Esophagus squamous epithelium (tissue), 5 donors: Measurements from ENCODE around the gene IGFBP3. TPM values are rescaled to one million over a fixed set of nuclear protein-coding genes. Genes with fewer than 3 reads are reported as not detected.

Experiments used
- DNase-seq: peaks from one replicate; lab custom pipeline; 2025; lab: John Stamatoyannopoulos, UW
- H3K27ac ChIP-seq, 4 donors: fragments of 200-600 bp; sonication (generic); one replicate each; pipeline ENCODE4 v1.5.1; 2016 to 2019; ENCODE audit warnings: mild to moderate bottlenecking in 1 of 4
- H3K27me3 ChIP-seq, 4 donors: fragments of 200-600 bp; sonication (generic); 1 replicate in 3 of 4; 2 replicates in 1 of 4; pipeline versions ENCODE4 v1.5.1 to v1.6.0; 2017 to 2021; ENCODE audit warnings: antibody characterized with exemption in 1 of 4
- H3K36me3 ChIP-seq, 3 donors: fragments of 200-600 bp; sonication (generic); one replicate each; pipeline ENCODE4 v1.5.1; 2016 to 2019
- H3K4me1 ChIP-seq, 3 donors: fragments of 200-600 bp; sonication (generic); one replicate each; pipeline ENCODE4 v1.5.1; 2017 to 2019
- H3K4me3 ChIP-seq, 4 donors: fragments of 200-600 bp; sonication (generic); 1 replicate in 3 of 4; 2 replicates in 1 of 4; pipeline ENCODE4 v1.5.1; 2016 to 2019; ENCODE audit warnings: mild to moderate bottlenecking in 2 of 4, moderate library complexity in 1 of 4
- H3K9me3 ChIP-seq, 3 donors: fragments of 200-600 bp; sonication (generic); one replicate each; pipeline ENCODE4 v1.5.1; 2016 to 2019
- CTCF ChIP-seq, 6 experiments: fragments of 450-650 bp in 4 of 6; fragments of 200-600 bp in 2 of 6; sonication (generic) in 2 of 6; IDR thresholded peaks; one replicate each; pipeline ENCODE4 v1.5.1; 2016 to 2019; ENCODE audit warnings: antibody characterized with exemption in 6 of 6, mild to moderate bottlenecking in 4 of 6, moderate library complexity in 4 of 6
- POLR2A ChIP-seq, 4 donors: fragments of 450-650 bp; IDR thresholded peaks; one replicate each; pipeline ENCODE4 v1.6.1; 2017; ENCODE audit warnings: antibody characterized with exemption in 4 of 4, mild to moderate bottlenecking in 4 of 4, moderate library complexity in 3 of 4
- WGBS, 2 donors: methylation state at CpG; one replicate each; pipeline ENCODE4 v1.1.5; 2018; 5-methylcytosine and 5-hydroxymethylcytosine counted together
- intact Hi-C: fragments of 100-400 bp; cut with DNase I; formaldehyde crosslinking; loops from one replicate; pipeline ENCODE4 v1.15.0; 2022
- total RNA-seq, 4 donors: library from RNA; depleted of rRNA; stranded (reverse); fragments of >200 nt; gene quantifications; one replicate each; pipeline ENCODE4 v1.1.0, GENCODE V29; 2016
- donor health status: DM: yes; HTN: yes; CAD: no.

Gene IGFBP3
- total RNA-seq, 4 donors from 2014 or later: 11.8 to 68.4 (median 47.9) TPM

- no peaks in the 10 kb centered on the region for H3K9me3 ChIP-seq
- no peak overlapping the region for H3K27ac ChIP-seq
- peaks cover 0 to 20% (median 7%) of the 10 kb centered on the region in 3 donors for H3K4me1 ChIP-seq
- TF ChIP-seq CTCF (IDR thresholded peaks at IDR 0.05) (no peak), POLR2A (IDR thresholded peaks at IDR 0.05) (no peak)
- H3K27me3 ChIP-seq: peaks cover 0 to 40% (median 7%) of the 10 kb centered on the region in 4 donors
- intact Hi-C loops: loop anchor here (5.0 to 10.0 kb wide), 2 partner anchors 1262 to 1339 kb away; no protein-coding TSS in a partner anchor
- whole genome bisulfite sequencing, 2 donors: 80 to 84% methylated on average over 3 of the region's 3 CpGs
- peaks cover 0 to 9% (median 0%) of the 10 kb centered on the region in 3 donors for H3K36me3 ChIP-seq
- no peak for DNase-seq
- no peak overlapping the region for H3K4me3 ChIP-seq
Measured at GRCh38 chr7:45915606-45916005, 5.5 kb downstream of the IGFBP3 start.

DNA sequence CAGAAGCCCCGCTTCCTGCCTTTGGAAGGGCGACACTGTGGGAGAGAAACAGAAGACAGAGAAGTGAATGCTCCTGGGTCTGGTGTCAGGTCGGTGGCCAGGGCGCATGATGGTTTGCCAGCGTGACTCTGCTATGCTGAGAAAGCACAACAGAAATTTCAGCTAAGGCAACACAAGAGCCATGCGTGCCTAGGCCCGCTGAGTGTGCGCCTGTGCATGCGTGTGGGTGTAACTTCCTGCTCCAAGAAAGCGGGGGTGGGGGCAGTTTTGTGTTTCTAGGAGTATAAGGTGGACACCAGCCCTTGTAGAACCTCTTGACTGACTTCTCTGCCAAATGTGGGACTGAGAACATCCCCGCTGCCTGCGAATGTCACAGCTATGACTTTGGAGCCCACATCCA is 6.2 kb downstream of the IGFBP3 start:
- WGBS, 2 donors: 65 to 91% methylated on average over 3 to 10 of the region's 12 CpGs
- H3K4me3 ChIP-seq: no peak overlapping the region
- no peak for DNase-seq
- TF ChIP-seq CTCF (IDR thresholded peaks at IDR 0.05) (no peak), POLR2A (IDR thresholded peaks at IDR 0.05) (no peak)
- H3K27ac ChIP-seq: no peak overlapping the region
- peaks cover 0 to 33% (median 6%) of the 10 kb centered on the region in 4 donors for H3K27me3 ChIP-seq
- no peaks in the 10 kb centered on the region for H3K9me3 ChIP-seq
- intact Hi-C loops: loop anchor here (5.0 to 10.0 kb wide), 2 partner anchors 1262 to 1340 kb away; no protein-coding TSS in a partner anchor
- peaks cover 0 to 9% (median 0%) of the 10 kb centered on the region in 3 donors for H3K36me3 ChIP-seq
- peaks cover 0 to 13% (median 3%) of the 10 kb centered on the region in 3 donors for H3K4me1 ChIP-seq

GRCh38 chr7:45912972-45913371 is 8.1 kb downstream of the IGFBP3 start:
- intact Hi-C loops: loop anchor here (10.0 kb wide), 1 partner anchor 1342 kb away; no protein-coding TSS in a partner anchor
- Histone ChIP-seq H3K27me3 (peaks cover 0 to 14% (median 0%) of the 10 kb centered on the region in 4 donors), H3K9me3 (no peaks in the 10 kb centered on the region), H3K4me1 (peaks cover 0 to 4% (median 0%) of the 10 kb centered on the region in 3 donors), H3K4me3 (no peak overlapping the region), H3K27ac (no peak overlapping the region), H3K36me3 (peaks cover 0 to 9% (median 0%) of the 10 kb centered on the region in 3 donors)
- 79 to 87% methylated on average over 6 to 7 of the region's 7 CpGs for WGBS, 2 donors
- no peak for TF ChIP-seq CTCF (IDR thresholded peaks at IDR 0.05)
- no peak for TF ChIP-seq POLR2A (IDR thresholded peaks at IDR 0.05)
- no peak for DNase-seq

GRCh38 chr7:45911311-45911710 is 9.8 kb downstream of the IGFBP3 start:
- intact Hi-C loops: loop anchor here (10.0 kb wide), 1 partner anchor 1343 kb away; no protein-coding TSS in a partner anchor

More at GRCh38 chr7:45911311-45911710, 9.8 kb downstream of the IGFBP3 start:
- no peak for DNase-seq
- Histone ChIP-seq H3K4me3 (no peak overlapping the region), H3K9me3 (no peaks in the 10 kb centered on the region), H3K4me1 (no peaks in the 10 kb centered on the region), H3K27ac (no peak overlapping the region), H3K36me3 (peaks cover 0 to 9% (median 0%) of the 10 kb centered on the region in 3 donors), H3K27me3 (peaks cover 0 to 9% (median 0%) of the 10 kb centered on the region in 4 donors)
- TF ChIP-seq CTCF (IDR thresholded peaks at IDR 0.05) (no peak), POLR2A (IDR thresholded peaks at IDR 0.05) (no peak)
- WGBS, 2 donors: 90 to 94% methylated on average over 9 of the region's 9 CpGs
